Left renal cortex interstitium (tissue), 4 donors: ENCODE results near the gene OR6C68. TPM values are rescaled to one million over a fixed set of nuclear protein-coding genes. Genes with fewer than 3 reads are reported as not detected.
A peak's percentile ranks its signal among the peaks of the same experiment; 100 is the strongest.
"Not testable (repeated sequence)": the region's sequence is repeated elsewhere in the genome, so short reads cannot be mapped to it uniquely, and the experiment has no call there.

Source experiments
- DNase-seq, 4 donors: peaks; one replicate each; pipeline ENCODE4 v3.0.0-alpha.2; 2013; ENCODE audit warnings: low read depth in 4 of 4, low spot score in 2 of 4, missing footprints in 1 of 4
- polyA plus RNA-seq, 4 donors: library from polyadenylated mRNA; unstranded; fragments of 120-200 nt; gene quantifications; one replicate each; pipeline ENCODE4 v1.2.1, GENCODE V29; 2013; ENCODE audit not compliant: insufficient read length in 4 of 4

OR6C68 gene
- polyA plus RNA-seq = not detected

DNA sequence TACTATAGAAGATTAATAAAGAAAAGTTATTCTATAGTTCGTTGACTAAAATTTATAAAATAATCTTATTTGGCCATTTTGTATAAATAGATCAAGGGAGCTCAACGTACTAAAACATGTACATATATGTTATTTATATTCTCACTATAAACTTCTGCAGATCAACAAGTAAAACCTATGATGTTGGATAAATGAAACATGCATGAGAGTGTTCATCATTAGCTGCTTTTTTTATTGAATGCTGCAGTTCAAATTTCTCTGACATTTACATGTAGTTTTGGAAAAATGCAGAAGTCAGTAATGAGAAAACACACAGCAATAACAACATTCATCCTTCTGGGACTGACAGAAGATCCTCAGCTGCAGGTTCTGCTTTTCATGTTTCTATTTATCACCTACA, at the start of gene OR6C68:
Gene OR6C68 (plus strand): TSS at position 301 of the 400 bp plus-strand sequence. CDS start 0 bp downstream, at position 301.
- DNase-seq = no peak

DNA sequence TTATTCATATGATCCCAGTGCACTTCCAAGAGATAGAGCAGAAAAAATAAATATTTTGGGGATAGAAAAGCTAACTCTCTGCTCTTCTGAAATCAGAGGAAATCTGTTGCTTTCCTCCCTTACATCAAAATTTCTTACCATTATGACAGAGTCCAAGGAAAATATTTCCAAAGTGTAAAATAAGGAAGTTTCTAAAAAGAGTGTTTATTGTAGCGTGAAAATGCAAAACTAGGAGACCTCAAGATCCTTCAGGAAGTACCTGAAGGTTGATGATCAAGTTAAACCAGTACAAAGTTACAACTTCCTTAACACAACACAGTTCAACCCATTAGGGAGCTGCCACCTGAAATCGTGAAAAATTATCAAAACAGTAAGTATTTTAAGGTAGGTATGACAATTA, 48.4 kb upstream of the OR6C68 start, which contains the start of gene OR6C2:
Gene OR6C2 (plus strand): TSS at position 301 of the 400 bp plus-strand sequence. CDS start 8,138 bp downstream, outside the sequence.
- DNase-seq = no peak

DNA sequence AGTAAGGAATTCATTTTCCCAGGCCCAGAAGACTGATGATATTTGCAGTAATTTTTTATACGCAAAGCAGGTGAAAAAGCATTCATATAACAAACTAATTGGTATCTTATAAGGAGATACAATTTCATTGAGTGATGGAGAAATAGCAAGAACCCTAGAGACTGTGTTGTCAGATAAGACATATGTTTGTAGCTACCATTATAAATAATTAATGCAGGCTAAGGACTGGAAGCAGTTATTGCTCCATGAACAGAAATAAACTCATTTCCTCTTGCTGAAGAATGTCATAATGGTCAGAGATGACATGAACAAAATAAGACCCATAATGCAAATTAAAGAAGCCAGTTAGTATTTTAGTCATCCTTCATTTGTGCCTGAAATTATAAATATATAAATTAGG, 46.8 kb upstream of the OR6C68 start:
- no peak for DNase-seq

DNA sequence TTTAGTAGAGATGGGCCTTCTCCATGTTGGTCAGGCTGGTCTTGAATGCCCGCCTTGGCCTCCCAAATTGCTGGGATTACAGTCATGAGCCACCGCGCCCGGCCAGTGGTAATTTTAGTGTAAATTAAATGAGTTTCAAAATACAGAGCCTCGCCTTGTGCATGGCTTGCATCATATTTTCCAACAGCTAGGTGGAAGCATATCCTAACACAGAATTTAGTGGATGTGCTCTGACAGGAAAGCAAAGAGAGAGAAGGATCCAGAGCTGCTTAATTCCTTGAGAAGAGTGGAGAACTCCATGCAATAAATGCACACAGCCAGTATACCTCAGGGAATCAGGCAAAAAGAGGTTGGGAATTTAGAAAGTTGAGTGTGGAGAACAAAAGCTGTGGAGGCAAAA, 45.9 kb upstream of the OR6C68 start:
- no peak for DNase-seq

DNA sequence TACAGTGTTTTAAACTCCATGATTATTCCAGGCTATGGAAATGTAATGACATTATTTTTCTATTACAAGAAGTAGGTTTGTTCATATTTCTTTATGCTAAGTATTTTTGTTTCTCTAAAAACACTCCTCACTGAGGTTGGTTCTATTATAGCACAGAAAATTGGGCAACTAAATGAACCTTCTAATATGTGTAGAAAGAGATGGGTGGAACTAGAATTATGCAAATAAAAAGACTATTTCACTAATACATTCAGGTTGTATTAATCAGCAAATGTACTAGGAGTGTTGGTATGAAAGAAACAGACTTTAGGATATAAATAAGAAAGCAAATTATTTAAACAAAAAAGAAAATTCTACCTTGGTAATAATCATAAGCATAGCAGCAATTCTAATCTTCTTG, 43.4 kb upstream of the OR6C68 start:
- DNase-seq = no peak

DNA sequence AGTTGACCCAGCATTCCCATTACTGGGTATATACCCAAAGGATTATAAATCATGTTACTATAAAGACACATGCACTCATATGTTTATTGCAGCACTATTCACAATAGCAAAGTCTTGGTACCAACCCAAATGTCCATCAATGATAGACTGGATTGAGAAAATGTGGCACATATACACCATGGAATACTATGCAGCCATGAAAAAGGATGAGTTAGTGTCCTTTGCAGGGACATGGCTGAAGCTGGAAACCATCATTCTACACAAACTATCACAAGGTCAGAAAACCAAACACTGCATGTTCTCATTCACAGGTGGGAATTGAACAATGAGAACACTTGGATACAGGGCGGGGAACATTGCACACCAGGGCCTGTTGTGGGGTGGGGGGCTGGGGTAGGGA, 27.3 kb upstream of the OR6C68 start:
- not testable (repeated sequence) for DNase-seq

DNA sequence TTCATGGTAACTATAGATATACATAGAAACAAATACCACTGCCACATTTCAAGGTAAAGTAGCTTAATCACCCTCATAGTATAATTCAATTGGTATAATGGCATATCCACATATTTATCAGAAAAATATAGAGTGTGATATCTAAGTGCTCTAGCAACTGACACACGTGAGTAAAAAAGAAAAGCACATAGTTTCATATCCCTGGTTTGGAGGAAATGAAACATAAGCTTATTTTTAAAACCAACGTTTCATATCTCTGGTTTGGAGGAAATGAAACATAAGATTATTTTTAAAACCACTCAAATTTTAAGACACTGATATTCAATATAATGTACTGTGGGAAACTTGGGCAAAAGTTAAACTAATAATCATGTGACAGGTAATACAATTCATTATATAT, 24.3 kb upstream of the OR6C68 start:
- DNase-seq = no peak

DNA sequence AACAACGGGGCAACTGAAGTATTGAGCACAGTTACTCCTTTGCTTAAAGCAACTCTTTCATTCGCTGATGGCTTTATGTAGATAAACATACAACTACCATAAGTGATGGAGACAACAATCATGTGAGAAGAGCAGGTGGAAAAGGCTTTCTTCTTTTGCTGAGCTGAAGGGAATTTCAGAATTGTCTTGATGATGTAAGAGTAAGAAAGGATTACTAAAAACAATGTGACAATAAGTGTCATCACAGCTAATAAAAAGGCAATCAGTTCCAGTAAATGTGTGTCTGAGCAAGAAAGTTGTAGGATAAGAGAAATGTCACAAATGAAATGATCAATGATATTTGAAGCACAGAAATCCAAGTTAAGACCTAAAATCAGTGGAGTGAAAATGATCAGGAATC, 22.9 kb upstream of the OR6C68 start:
- no peak for DNase-seq

DNA sequence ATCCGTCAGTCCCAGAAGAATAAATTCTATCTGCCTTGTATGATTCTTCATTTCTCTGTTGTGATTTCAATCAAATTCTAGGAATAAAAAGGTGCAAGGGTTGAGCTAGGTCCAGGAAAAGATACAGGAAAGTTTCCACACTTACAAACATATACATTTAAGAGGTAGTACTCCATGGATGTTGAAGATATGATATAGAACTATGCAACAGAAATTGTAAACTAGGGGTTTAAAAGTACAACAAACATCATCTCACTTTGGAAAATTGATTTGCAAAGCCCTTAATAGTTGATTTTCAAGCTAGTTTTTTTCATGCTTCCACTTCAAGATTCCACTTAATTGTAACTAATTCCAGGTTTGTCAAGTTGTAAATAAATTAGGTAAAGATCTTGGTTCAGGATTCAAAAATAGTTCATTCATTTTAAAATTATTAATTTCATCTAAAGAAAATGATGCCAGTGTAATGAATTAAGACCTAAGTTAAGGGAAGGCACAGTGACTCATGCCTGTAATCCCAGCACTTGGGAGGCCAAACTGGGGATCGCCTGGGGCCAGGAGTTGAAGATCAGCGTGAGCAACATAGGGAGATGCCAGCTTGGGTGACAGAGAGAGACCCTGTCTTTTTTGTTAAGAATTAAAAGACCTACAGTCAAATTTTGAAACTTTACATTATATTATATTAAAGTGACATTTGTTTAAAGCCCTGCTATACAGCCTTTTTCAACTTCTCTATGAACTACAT, 21.9 kb upstream of the OR6C68 start, which contains the start of gene OR6C70:
Gene OR6C70 (minus strand): TSS at position 51 of the 742 bp plus-strand sequence. CDS start 0 bp downstream, at position 51.
- DNase-seq = no peak

DNA sequence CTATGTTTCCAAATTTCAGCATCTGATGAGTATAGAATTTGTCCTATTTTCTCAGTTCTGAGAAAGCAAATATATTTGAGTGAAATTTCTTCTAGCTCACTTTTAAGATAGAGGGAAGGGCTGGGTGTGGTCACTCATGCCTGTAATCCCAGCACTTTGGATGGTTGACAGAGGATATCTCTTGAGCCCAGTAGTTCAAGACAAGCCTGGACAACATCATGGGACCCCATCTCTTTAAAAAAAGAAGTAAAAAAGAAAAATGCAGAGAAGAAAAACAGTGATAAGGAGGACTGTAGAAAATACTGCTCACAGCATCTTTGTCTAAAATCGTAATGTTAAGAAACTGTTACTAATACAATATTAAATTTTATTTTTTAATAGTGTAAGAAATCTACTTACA, 19.9 kb upstream of the OR6C68 start:
- DNase-seq = no peak

DNA sequence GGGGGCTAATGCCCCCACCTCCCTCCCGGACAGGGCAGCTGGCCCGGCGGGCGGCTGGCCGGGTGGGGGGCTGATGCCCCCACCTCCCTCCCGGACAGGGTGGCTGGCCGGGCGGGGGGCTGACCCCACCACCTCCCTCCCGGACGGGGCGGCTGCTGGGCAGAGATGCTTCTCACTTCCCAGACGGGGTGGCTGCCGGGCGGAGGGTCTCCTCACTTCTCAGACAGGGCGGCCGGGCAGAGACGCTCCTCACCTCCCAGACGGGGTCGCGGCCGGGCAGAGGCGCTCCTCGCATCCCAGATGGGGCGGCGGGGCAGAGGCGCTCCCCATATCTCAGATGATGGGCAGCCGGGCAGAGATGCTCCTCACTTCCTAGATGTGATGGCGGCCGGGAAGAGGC, 13.0 kb upstream of the OR6C68 start:
- DNase-seq = not testable (repeated sequence)

DNA sequence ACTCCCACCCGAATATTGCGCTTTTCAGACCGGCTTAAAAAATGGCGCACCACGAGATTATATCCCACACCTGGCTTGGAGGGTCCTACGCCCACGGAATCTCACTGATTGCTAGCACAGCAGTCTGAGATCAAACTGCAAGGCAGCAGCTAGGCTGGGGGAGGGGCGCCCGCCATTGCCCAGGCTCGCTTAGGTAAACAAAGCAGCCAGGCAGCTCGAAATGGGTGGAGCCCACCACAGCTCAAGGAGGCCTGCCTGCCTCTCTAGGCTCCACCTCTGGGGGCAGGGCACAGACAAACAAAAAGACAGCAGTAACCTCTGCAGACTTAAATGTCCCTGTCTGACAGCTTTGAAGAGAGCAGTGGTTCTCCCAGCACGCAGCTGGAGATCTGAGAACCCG, 7.9 kb upstream of the OR6C68 start:
- not testable (repeated sequence) for DNase-seq

DNA sequence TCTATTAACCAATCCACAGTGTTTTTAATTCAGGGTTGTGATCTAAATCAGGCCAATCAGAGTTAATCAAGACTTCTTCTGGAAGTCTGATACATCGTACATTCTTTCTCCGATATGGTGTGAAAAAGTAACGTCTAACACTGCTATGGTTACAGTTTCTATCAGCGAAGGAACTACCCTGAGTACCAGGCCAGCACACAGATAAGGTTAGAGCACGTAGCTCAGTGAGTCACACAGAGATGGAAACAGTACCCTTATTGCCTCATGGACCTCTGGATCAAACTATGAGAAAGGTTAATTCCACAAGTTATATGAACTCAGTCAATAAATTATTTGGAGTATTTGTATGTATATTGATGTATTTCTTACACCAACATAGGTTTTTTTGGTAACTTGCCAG, 3.3 kb downstream of the OR6C68 start:
- no peak for DNase-seq

DNA sequence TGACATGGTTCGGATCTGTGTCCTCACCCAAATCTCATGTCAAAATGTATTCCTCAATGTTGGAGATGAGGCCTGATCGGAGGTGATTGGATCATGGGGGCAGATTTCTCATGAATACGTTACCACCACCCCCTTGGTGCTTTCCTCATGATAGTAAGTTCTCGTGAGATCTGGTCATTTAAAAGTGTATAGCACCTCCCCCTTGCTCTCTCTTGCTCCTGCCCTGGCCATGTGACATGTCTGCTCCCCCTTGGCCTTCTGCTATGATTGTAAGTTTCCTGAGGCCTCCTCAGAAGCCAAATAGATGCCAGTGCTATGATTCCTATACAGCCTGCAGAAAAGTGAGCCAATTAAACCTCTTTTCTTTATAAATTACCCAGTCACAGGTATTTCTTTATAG, 7.1 kb downstream of the OR6C68 start:
- no peak for DNase-seq

DNA sequence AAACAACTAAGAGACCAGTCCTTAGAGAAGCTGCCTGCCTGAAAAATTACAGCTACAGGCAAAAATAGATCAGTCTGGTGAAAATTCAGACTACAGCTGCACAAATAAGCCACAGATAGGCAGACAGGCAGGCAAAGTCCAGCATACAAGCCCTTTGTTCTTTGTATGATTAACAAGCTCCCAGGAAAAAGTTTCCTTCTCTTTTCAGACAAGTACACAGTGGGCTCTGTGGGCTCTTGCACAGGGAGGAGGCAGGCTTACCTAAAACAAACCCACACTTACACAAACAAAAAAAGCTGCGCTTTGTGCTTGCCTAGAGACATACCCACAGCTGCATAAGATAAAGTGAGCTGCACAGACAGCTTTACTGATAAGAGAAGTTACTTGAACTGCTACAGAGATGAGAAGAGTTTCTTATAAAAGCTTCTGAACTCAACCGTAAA, 7.7 kb downstream of the OR6C68 start:
- DNase-seq = peak in 1 of 4 donors; percentile 3

DNA sequence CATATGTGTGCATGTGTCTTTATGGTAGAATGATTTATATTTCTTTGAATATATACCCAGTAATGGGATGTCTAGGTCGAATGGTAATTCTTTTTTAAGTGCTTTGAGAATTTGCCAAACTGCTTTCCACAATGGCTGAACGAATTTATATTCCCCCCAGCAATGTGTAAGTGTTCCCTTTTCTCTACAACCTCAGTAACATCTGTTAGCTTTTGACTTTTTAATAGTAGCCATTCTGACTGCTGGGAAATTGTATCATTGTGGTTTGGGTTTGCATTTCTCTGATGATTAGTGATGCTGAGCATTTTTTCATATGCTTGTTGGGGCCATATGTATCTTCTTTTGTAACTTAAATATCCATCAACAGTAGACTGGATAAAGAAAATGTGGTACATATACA, 9.4 kb downstream of the OR6C68 start:
- no peak for DNase-seq

DNA sequence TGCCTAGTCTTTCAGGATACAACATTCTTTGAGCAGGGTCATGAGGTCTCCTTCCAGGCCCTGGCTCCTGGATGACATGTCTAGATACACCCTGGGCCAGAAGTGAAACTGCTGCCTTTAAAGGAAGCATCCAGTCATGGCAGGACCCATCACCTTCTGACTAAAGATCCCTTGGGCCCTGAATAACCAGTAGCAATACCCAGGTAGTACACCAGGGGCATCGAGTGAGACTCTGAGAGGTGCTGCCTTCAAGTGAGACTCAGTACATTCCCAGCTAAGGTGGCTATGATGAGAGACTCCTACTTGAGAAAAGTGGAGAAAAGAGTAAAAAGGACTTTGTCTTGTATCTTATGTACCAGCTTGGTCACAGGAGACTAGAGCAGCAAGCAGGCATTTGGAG, 23.5 kb downstream of the OR6C68 start:
- DNase-seq = no peak

DNA sequence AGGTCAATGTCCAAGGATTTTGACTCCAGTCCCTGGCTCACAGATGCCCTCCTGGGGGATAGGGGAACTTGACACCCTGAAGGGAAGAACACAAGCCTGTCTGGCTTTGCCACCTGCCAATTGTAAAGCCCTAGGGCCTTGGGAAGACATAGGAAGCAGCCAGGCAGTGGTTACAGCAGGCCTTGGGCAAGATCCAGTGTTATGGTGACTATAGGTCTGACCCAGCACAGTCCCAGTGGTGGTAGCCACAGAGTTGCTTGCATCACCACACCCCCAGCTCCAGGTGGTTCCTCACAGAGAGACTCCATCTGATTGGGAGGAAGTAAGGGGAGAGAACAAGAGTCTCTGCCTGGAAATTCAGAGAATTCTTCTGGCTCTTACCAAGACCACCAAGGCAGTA, 24.2 kb downstream of the OR6C68 start:
- no peak for DNase-seq
